Hepatocyte (in vitro differentiated cells): ENCODE results near the gene NAB1.

Experiments used
- CTCF ChIP-seq: fragments of 200-600 bp; sonication (generic); IDR thresholded peaks from 2 replicates; pipeline ENCODE4 v1.5.1; 2016; ENCODE audit warnings: antibody characterized with exemption, mild to moderate bottlenecking; ENCODE audit not compliant: poor library complexity
- EZH2 ChIP-seq: fragments of 200-600 bp; sonication (generic); IDR thresholded peaks from 2 replicates; pipeline ENCODE4 v1.6.1; 2016; ENCODE audit warnings: antibody characterized with exemption, mild to moderate bottlenecking, borderline replicate concordance
- EZH2phosphoT487 ChIP-seq: fragments of 200-600 bp; sonication (generic); IDR thresholded peaks from one replicate; pipeline ENCODE4 v1.6.1; 2018; ENCODE audit warnings: antibody characterized with exemption, mild to moderate bottlenecking, low read depth, moderate library complexity; ENCODE audit not compliant: unreplicated experiment, severe bottlenecking

- no peak for TF ChIP-seq EZH2phosphoT487
- TF ChIP-seq CTCF: no peak
- TF ChIP-seq EZH2: no peak
Measured at GRCh38 chr2:190651413-190651812, 2.5 kb downstream of the NAB1 start.
